ENCODE measurements around the gene SUN1.

Gene SUN1

DNA sequence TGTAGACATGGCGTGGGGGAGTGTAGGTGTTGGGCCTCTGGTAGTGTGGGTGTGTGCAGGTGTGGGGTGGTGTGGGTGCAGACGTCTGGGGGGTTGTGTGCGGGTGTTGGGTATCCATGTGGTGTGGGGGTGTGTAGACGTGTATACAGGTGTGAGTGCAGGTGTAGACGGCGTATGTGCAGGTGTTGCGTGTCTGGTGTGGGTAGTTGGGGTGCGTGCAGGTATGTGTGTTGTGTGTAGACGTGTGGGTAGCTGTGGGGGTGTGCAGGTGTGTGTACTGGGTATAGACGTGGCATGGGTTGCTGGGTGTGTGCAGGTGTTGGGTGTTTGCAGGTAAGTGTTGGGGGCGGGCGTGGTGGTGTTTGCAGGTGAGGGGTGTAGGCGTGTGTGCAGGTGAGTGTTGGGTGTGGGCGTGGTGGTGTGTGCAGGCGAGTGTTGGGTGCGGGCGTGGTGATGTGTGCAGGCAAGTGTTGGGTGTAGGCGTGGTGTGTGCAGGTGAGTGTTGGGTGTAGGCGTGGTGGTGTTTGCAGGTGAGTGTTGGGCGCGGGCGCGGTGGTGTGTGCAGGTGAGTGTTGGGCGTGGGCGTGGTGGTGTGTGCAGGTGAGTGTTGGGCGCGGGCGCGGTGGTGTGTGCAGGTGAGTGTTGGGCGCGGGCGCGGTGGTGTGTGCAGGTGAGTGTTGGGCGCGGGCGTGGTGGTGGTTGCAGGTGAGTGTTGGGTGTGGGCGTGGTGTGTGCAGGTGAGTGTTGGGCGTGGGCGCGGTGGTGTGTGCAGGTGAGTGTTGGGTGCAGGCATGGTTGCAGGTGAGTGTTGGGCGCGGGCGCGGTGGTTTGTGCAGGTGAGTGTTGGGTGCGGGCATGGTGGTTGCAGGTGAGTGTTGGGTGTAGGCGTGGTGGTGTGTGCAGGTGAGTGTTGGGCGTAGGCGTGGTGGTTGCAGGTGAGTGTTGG is 60.6 kb downstream of the SUN1 start:
- no peak for DNase-seq (ENCODE audit: low spot score)

DNA sequence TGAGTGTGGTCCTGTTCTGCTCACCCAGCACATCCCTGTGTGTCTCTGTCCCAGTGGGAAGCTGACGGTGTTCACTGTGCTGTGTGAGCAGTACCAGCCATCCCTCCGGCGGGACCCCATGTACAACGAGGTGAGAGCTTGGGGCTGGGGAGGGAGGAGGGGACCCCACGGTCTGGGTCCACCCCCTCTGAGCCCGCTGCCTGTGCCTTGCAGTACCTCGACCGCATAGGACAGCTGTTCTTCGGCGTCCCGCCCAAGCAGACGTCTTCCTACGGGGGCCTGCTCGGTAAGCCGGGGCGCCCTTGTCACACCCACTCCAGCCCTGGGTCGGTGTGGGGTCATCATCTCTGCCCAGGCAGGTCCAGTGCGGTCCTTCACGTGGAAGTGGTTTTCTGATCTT is 61.4 kb downstream of the SUN1 start:
- DNase-seq (ENCODE audit: low spot score), result no peak

DNA sequence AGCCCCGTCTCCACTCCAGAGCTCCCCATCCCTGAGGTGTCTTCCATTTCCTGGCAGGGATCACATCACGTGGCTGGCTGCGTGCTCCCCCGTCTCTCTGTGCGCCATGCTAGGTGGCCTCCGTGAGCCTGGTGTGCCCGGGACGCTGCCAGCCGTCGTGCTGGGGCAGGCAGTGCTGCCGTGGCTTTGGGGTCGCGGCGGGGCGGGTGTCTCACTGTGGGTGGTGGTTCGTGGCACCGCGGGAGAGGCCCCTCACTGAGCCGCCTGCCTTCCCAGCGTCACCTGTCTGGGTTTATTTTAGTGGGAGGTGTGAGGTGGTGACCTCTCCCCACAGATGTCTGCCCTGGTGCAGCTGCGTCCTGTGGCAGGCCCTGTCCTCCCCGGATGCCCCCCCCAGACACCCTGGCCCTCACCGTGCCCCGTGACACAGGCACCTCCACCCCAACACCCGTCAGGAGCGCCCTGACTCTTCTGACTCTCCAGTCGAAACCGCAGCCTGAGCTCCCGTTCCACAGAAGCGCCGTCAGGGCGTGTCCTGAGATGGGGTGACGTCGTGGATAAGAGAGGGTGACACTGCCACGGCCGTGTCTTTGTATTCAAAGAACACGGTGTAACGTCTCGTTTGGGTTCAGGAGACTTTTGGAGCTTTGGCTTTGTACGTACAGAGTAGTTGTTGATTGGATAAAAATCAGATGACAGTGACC is 62.0 kb downstream of the SUN1 start:
- DNase-seq (ENCODE audit: low spot score), result no peak

DNA sequence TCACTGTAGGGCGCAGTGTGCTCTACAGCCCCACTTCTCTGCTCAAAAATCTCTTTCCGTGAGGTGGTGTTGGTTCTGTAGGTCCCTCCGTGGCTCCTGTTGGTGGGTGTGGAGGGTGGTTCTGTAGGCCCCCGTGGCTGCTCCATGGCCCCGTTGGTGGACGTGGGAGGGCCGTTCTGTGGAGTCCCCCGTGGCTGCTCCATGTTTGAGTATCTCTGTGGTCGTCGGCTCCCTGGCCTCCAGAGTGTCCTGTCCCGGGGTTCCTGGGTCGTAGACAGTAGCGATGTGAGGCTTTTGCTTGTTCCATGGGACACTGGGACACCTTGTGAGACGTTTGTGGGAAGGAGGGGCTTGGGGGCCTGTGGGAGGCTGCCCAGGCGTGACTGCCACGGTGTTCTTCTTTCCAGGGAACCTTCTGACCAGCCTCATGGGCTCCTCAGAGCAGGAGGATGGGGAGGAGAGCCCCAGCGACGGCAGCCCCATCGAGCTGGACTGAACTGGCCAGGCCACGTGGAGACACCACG is 62.7 kb downstream of the SUN1 start:
- no peak for DNase-seq (ENCODE audit: low spot score)

DNA sequence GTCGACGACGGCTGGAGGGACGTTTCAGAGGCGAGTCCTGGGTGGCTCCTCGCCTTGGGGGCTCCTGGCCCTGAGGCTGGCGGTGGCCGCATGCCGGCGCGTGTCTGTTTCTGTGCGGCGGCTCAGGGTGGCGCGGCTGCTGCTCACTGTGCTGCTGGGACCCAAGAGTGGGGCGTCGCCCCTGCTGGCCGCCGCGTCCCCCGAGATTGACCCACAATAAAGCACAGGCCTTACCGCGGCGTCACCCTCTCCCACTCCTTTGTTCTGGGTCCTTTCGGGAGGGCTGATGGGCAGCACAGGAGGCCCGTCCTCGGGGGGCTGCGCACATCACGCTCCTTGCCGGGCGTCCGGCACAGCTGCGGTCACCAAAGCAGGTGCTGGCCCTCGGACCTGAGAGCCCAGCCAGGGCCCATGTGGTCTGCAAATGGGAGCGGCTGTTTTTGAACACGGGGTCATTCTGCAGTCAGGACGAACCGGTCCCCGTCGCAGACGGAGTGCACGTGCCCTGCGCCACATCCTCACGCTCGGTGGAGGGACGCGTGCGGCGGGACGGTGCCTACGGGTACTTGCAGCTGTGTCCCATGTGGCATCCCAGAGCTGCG is 63.3 kb downstream of the SUN1 start:
- no peak for DNase-seq (ENCODE audit: low spot score)

DNA sequence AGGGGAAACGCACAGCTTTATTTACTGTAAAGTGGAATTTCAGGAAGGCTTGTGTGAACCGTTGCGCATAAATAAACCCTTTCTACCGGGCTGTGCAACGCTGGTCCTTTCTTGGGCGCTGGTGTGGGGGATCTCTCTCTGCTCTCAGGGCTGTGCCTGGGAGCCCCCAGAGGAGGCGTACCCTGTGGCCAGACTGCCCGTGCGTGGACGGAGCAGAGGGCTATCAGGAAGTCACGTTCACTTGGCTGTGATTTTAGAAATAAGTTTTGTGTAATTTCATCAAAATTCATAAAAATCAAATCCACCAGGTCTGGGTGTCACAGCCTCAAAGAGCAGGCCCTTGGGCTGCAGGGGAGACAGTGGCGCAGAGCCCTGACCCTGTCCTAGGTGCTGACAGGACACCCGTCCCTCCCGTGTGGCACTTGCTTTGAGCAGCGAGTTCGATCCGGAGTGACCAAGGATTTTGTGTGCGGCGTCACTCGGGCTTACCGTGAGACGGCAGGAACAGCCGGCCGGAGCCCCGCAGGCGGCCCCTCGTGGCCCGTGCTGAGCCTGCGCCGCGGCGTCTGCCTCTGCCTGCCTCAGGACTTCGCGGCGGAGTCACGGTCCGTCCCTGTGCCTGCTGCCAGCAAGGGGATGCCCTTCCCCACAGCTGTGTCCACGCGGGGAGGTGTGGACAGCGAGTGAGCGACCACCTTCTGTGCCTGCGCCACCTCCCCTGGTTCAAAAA is 64.2 kb downstream of the SUN1 start:
- no peak for DNase-seq (ENCODE audit: low spot score)

DNA sequence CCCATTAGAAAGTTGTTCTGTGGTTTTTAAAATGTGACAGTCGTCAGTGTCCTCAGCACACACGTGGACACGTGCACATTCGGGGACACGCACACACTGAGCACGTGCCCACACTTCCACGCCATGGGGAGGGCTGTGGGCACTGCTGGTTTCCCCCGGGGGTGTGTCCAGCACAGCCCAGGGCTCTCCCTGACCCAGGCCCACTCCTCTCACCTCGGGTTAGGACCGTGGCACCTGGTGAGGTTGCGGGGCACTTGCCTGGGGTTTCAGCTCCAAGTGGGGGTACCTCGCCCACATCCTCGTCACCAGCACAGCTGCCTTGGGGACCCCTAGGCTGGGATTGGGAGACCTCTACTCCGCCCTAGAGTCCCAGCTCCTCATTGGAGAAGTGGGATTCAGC is 64.8 kb downstream of the SUN1 start:
- DNase-seq (ENCODE audit: low spot score), result no peak

DNA sequence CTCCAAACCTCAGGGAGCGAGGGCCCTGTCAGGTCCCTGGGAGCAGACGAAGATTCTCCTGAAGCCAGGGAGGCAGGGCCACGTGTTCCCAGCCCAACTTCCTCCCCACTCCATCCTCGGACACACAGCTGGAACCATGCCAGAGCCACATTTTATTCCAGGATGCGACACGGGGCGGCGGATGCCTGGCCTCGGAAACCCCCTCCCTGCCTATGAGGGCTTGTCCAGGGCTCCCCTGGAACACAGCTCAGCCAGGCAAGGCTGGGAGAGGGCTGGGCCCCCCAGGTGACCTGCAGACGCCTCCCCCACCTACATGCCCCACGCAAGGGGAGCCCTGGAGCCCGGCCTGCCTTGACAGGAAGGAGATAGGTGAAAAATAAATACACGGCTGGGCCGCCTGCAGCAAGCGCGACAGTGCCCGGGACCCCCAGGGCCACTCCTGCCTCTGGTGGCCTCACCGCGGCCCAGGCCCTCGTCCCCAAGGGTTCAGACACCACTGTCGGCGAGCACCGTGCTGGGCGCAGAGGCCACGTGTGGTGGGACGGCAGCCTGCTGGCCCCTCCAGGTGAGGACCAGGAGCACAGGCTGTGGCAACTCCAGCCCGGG is 65.6 kb downstream of the SUN1 start:
- DNase-seq (ENCODE audit: low spot score), result no peak

DNA sequence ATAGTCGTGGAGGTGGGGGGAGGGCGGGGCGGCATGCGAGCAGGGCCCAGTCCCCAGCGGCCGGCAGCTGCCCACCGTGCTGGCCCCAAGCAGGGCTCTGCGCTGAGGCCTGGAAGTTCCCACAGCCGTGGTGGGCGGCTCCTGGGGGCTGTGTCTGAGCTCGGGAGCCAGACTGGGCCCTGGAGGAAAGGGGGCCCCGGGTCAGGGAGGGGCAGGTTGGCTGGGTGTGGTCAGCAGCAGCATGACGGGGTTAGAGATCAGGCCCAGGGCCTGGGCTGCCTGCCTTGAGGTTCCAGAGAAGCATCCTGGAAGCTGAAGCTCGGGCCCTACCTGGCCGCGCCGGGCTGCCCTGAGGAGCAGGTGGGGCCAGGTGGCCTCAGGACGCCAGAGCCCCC is 66.2 kb downstream of the SUN1 start:
- no peak for DNase-seq (ENCODE audit: low spot score)

DNA sequence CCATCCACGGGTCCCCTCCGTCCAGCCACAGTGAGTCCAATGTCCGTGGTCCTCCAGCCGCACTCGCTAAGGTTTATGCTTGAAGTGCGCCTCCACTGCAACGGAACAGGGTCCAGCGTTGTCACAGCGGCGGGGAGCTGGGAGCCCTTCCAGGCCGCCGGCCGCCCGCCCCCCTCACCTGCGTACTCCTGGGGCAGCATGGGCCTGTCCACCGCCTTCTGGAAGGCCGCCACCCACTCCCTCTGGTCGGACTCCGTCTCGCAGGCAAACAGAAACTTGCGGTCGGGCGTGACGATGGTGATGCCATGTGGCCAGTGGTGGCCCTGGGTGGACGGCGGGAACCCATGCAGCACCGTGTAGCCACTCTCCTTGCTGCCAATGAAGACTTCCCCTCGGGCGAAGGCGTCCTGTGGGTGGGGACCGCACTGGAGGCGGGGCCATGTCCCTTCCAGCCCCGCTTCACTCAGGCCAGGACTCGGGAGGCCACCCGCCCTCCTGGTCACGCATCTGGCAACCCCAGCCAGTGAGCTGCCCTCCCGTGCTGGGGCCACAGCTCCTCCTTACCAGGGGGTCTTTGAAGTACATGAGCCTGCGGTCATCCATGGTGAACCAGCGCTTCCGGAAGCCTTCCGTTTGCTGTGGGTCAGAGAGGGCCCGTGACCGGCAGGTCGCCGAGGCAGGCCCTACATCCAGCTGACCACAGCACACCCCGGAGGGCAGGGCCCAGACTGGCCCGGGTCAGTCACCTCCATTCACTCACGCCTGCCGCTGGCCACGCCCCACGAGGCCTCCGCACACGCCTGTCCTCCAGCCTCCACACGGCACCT is 66.8 kb downstream of the SUN1 start:
- no peak for DNase-seq (ENCODE audit: low spot score)

DNA sequence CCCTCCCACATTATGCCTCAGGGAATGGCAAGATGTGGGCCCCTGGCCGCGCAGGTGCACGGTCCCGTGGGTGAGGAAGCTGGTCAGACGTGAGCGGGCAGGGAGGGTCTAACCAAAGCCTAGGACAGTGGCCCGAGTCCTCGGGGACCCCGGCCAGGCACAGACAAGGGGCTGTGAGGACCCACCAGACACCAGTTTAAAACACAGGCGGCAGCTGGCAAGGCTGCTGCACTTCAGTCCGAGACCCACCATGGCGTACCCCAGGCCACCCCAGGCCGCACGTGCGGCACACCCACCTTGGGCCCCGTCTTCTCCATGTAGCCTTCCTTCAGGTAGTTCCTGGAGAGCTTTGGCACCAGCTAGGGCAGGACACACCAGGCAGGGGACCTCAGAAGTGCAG is 67.5 kb downstream of the SUN1 start:
- DNase-seq (ENCODE audit: low spot score), result no peak

DNA sequence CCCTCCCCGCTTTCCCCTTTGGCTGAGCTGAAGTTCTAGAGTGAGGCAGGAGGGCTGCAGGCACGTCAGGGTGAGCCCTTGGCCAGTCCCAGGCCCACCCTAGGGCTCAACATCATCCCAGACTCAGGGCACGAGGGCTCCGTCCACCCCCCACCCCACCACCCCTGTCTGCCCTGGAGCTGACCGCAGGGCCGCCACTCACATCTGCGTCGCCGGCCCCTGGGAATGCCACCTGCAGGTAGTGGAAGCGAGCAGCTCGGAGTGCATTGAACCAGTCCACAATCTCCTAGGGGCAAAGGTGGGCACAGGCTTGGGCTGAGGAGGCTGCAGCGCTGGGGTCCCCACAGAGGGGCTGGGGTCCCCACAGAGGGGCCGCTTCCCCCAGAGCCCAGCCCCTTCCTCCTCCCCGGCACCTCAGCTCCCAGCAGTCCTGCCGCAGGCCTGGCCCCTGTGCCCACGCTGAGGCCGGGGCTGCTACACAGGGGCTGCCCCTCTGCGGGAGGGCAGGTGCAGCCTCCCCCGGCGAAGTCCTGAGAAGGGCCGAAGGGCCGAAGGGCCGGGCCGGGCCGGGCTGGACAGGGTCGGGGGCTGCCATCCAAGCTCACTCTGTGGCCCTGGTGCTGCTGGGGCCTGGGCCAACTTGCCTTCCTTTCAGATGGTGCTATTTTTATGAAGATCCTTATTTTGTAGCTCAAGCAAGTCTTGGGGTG is 68.2 kb downstream of the SUN1 start:
- DNase-seq (ENCODE audit: low spot score), result no peak

DNA sequence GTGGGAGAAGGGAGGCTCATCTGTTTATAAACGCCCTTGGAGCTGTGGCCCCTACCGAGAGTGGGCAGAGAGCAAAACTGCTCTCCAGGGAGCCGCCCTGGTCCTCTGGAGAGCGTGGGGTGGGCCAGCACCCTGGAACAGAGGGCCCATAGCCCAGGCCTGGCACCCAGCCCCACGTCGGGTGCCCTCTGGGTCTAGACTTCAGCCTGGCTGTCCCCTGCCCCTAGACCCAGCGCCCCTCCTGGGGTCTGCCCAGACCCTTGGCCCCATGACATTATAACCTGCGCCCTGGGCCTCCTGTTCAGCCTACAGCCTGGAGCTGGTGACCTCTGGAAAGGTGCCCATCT is 68.7 kb downstream of the SUN1 start:
- DNase-seq (ENCODE audit: low spot score), result no peak

DNA sequence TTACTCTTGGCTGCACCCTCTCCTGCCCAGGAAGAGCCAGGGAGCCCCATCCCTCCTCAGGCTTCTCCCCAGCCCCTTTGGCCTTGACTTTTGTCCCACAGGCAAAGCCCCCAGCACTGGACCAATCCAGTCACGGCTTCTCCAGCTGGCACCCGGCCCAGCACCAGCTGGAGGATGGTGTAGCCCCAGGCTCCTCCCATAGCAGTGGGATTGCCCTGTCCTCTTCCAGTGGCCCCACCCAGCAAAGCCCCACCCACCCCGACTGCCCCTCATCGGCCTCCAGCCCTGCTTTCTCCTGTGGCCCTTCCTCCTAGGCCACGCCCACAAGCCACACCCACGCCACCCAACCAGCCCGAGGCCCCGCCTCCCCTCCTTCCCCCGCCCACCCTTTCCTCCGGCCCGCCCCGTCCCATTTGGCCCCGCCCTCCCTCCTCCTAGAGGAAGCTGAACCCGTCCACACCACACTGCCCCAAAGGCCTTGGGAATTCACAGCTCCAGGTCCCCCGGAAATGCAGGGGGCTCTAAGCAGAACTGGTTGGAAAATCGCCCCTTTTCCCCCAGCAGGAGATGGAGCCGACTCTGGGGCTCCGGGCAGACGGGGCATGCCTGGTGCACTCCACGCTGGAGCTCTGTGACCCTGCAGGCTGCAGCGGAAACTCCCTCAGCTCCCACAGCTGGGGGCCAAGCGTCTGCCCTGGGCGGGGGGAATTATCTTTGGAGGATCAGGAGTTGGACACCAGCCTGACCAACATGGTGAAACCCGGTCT is 69.3 kb downstream of the SUN1 start:
- DNase-seq (ENCODE audit: low spot score), result peak; percentile 78

DNA sequence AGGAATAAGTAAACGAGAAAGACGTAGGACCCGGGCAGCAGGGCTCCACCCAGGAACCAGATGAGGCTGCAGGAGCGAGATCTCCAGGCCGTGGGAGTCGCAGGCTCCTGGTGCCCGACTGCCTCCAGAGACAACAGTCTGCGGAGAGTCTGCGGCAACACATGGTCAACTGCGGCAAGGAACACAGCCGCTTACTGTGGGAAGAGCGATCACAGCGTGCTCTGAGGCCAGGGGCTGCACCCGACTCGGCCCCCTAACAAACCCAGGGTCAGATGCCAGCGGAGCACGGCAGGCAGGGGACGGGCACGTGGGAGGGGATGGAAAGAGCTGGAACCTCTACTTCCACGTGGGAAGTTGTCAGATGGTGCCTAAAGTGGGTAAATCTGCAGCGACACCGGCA is 70.7 kb downstream of the SUN1 start:
- no peak for DNase-seq (ENCODE audit: low spot score)

DNA sequence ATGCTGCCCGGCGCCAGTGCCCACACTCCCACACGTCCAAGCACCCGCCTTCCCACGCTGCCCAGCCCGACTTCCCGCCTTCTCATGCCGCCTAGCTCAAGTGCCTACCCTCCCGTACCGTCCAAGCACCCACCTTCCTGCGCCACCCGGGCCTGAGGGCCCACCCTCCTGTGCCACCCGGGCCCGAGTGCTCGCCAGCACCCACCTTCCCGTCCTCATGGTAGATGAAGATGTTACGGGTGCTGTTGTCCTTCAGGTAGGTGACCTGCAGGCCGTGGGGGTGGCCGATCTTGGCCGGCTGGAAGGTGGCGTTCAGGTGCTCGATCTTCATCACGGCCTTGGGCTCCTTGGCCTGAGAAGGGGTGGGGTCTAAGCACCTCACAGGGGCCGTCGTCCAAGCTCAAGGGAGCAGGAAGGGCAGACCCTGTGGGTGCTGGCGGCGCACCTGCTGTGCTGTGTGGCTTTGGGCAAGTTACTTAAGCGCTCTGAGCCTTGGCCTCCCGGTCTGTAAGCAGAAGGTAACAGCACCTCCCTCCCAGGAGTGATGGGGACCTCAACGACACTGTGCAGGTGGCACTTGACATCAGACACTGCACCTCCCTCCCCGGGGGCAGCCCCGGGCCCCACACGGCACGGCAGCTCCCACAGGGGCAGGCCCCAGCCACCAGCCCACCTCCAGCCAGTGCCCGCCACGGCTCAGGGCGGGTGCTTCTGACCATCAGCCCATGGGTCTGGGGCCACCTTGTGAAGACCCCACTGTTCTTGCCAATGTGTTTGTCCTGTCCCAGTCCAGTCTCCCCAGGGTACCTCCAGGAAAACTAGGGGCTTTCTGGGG is 71.9 kb downstream of the SUN1 start:
- DNase-seq (ENCODE audit: low spot score), result no peak

DNA sequence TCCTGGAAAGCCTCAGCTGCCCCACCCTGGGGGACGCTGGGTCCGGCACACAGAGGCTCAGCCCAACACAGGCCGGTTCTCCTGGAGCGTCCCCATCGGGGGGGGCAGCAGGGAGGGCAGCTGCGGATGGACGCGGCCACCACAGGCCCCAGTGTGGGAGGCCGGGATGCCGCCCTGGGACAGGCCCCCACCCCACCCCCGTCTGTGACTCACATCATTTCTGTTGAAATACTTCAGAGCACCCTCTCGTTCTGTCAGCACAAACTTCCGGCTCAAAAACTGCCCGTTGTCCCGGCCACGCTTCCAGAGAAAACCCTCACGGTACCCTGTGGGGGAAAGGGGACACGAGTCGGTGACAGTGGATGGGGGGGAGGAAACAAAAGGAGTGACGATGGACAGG is 72.6 kb downstream of the SUN1 start:
- DNase-seq (ENCODE audit: low spot score), result no peak

DNA sequence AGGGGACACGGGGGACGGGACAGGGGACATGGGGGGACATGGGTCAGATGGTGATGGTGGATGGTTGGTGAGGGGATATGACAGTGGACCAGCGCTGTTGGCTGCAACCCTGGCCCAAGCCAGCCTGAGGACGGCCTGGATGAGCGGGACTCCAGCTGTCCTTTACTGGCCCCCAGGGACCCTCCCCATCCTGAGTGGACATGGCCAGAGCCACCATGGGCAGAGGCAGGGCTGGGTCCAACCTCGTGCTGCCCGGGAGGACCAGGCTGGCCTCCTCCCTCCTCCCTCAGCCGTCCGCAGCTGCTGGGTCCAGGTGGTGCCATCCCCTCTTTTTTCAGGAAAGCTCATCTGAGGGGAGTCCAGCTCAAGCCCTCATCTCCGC is 74.5 kb downstream of the SUN1 start:
- peak; percentile 37 for DNase-seq (ENCODE audit: low spot score)
